GM23248 (cell line): ENCODE data around the gene FBLN5. TPM values are rescaled to one million over a fixed set of nuclear protein-coding genes. Genes with fewer than 3 reads are reported as not detected.
A peak's percentile ranks its signal among the peaks of the same experiment; 100 is the strongest.

ENCODE experiments used
- DNase-seq: peaks from one replicate; pipeline ENCODE4 v3.0.0-alpha.2; 2015
- H2AFZ ChIP-seq: fragments of 200-600 bp; sonication (generic); 2 replicates; pipeline ENCODE4 v1.6.1; 2016; ENCODE audit warnings: antibody characterized with exemption
- H3F3A ChIP-seq: fragments of 200-600 bp; sonication (generic); 2 replicates; pipeline ENCODE4 v1.6.1; 2016; ENCODE audit warnings: mild to moderate bottlenecking, antibody characterized with exemption, mixed run types; ENCODE audit not compliant: insufficient read depth
- H3K27ac ChIP-seq: fragments of 200-600 bp; sonication (generic); 2 replicates; pipeline ENCODE4 v1.5.1; 2016; ENCODE audit warnings: mild to moderate bottlenecking
- H3K27me3 ChIP-seq: fragments of 200-600 bp; sonication (generic); replicated peaks from 2 replicates; pipeline ENCODE4 v1.6.1; 2016; ENCODE audit warnings: mild to moderate bottlenecking; ENCODE audit not compliant: insufficient read depth
- H3K36me3 ChIP-seq: fragments of 200-600 bp; sonication (generic); 2 replicates; pipeline ENCODE4 v1.6.1; 2016; ENCODE audit warnings: low read depth, mild to moderate bottlenecking
- H3K4me1 ChIP-seq: fragments of 200-600 bp; sonication (generic); 2 replicates; pipeline ENCODE4 v1.6.1; 2016; ENCODE audit warnings: mild to moderate bottlenecking; ENCODE audit not compliant: insufficient read depth
- H3K4me2 ChIP-seq: fragments of 200-600 bp; sonication (generic); one replicate; pipeline ENCODE4 v1.6.1; 2016; ENCODE audit warnings: mild to moderate bottlenecking; ENCODE audit not compliant: unreplicated experiment
- H3K4me3 ChIP-seq: fragments of 200-600 bp; sonication (generic); 2 replicates; pipeline ENCODE4 v1.5.1; 2016; ENCODE audit warnings: mild to moderate bottlenecking
- H3K79me2 ChIP-seq: fragments of 200-600 bp; sonication (generic); 2 replicates; pipeline ENCODE4 v1.6.1; 2016; ENCODE audit warnings: mild to moderate bottlenecking; ENCODE audit not compliant: insufficient read depth
- H3K9ac ChIP-seq: fragments of 200-600 bp; sonication (generic); 2 replicates; pipeline ENCODE4 v1.6.1; 2016; ENCODE audit warnings: mild to moderate bottlenecking
- H3K9me2 ChIP-seq: fragments of 200-600 bp; sonication (generic); 2 replicates; pipeline ENCODE4 v1.6.1; 2016; ENCODE audit warnings: mixed run types, mild to moderate bottlenecking, moderate library complexity; ENCODE audit not compliant: insufficient read depth
- H3K9me3 ChIP-seq: fragments of 200-600 bp; sonication (generic); one replicate; pipeline ENCODE4 v1.6.1; 2017; ENCODE audit warnings: low read depth
- H4K20me1 ChIP-seq: fragments of 200-600 bp; sonication (generic); 2 replicates; pipeline ENCODE4 v1.6.0; 2016; ENCODE audit not compliant: insufficient read depth
- EZH2 ChIP-seq: fragments of 200-600 bp; sonication (generic); IDR thresholded peaks from 2 replicates; pipeline ENCODE4 v1.6.1; 2018; ENCODE audit warnings: antibody characterized with exemption, mild to moderate bottlenecking; ENCODE audit not compliant: insufficient read depth, poor library complexity, severe bottlenecking
- EZH2phosphoT487 ChIP-seq: fragments of 200-600 bp; sonication (generic); IDR thresholded peaks from 2 replicates; pipeline ENCODE4 v1.6.1; 2018; ENCODE audit warnings: antibody characterized with exemption, moderate library complexity, mild to moderate bottlenecking, low read depth; ENCODE audit not compliant: insufficient read depth
- WGBS, 2 experiments: methylation state at CpG; one replicate each; pipeline ENCODE4 v1.1.6; 2015 to 2017; ENCODE audit warnings: low lambda C conversion rate in 2 of 2, low coverage in 1 of 2; ENCODE audit errors: missing lambda C conversion rate in 2 of 2; 5-methylcytosine and 5-hydroxymethylcytosine counted together
- in situ Hi-C: fragments of 300-500 bp; cut with MboI; formaldehyde crosslinking; loops from 2 replicates; pipeline ENCODE4 v1.15.0; 2020
- polyA plus RNA-seq: library from polyadenylated mRNA; unstranded; fragments of >200 nt; fragmentation: Nextera tagmentation; extraction: Ambion mirVana; gene quantifications from 2 replicates; pipeline ENCODE4 v1.2.1, GENCODE V29; 2016
- total RNA-seq: library from RNA; depleted of rRNA; stranded (reverse); fragments of >200 nt; shearing (Covaris generic); gene quantifications from 2 replicates; pipeline ENCODE4 v1.2.3, GENCODE V29; 2014

Gene FBLN5
- total and polyA plus RNA-seq, 2 experiments from 2014 or later, result 234 to 756 TPM

GRCh38 chr14:91931478-91932088 is 15.9 kb downstream of the FBLN5 start:
- Histone ChIP-seq H3K27me3 (no peaks in the 10 kb centered on the region), H3K79me2 (peaks cover 76% of the 10 kb centered on the region), H4K20me1 (no peaks in the 10 kb centered on the region), H3K9ac (no peak overlapping the region), H3K4me3 (no peak overlapping the region), H3K4me1 (peaks cover 33% of the 10 kb centered on the region), H3K9me3 (no peaks in the 10 kb centered on the region), H2AFZ (no peak overlapping the region), H3K36me3 (peaks cover 28% of the 10 kb centered on the region), H3K27ac (peak overlapping the region; percentile 7; the same call in 1 of the 2 replicates), H3F3A (peaks cover 23% of the 10 kb centered on the region), H3K4me2 (no peak overlapping the region), H3K9me2 (no peaks in the 10 kb centered on the region)
- peak; percentile 37 for DNase-seq
- in situ Hi-C loops, result no loop called here
- no peak for TF ChIP-seq EZH2phosphoT487
- TF ChIP-seq EZH2, result no peak
- 39 to 46% methylated on average over 11 of the region's 11 CpGs for WGBS, 2 experiments

GRCh38 chr14:91929700-91930099 is 17.8 kb downstream of the FBLN5 start:
- H2AFZ ChIP-seq, result no peak overlapping the region
- H3K27me3 ChIP-seq, result no peaks in the 10 kb centered on the region
- H3K9me3 ChIP-seq, result no peaks in the 10 kb centered on the region
- in situ Hi-C loops, result no loop called here
- H3K4me3 ChIP-seq, result no peak overlapping the region
- H3K79me2 ChIP-seq, result peaks cover 95% of the 10 kb centered on the region
- no peak overlapping the region for H3K9ac ChIP-seq
- H3K4me1 ChIP-seq, result peaks cover 39% of the 10 kb centered on the region
- peak overlapping the region; percentile 7 for H3K4me2 ChIP-seq
- peaks cover 15% of the 10 kb centered on the region; the same call in 1 of the 2 replicates for H3K36me3 ChIP-seq
- peak overlapping the region; percentile 40 for H3K27ac ChIP-seq
- peaks cover 23% of the 10 kb centered on the region for H3F3A ChIP-seq
- no peaks in the 10 kb centered on the region for H4K20me1 ChIP-seq
- H3K9me2 ChIP-seq, result no peaks in the 10 kb centered on the region
- DNase-seq, result peak; percentile 53
- TF ChIP-seq EZH2 (no peak), EZH2phosphoT487 (no peak)
- 65 to 66% methylated on average over 3 of the region's 3 CpGs for WGBS, 2 experiments

- H4K20me1 ChIP-seq, result no peaks in the 10 kb centered on the region
- H3K4me3 ChIP-seq, result no peak overlapping the region
- H3K9me3 ChIP-seq, result no peaks in the 10 kb centered on the region
- DNase-seq, result peak; percentile 15
- 0 out of 2 replicates have a peak overlapping the region, but pooled peaks have one; percentile 0 for H3K27ac ChIP-seq
- H3K27me3 ChIP-seq, result no peaks in the 10 kb centered on the region
- H3K79me2 ChIP-seq, result peaks cover 98% of the 10 kb centered on the region
- peaks cover 10% of the 10 kb centered on the region; the same call in 1 of the 2 replicates for H3K36me3 ChIP-seq
- TF ChIP-seq EZH2phosphoT487 (no peak), EZH2 (no peak)
- no peaks in the 10 kb centered on the region for H3K9me2 ChIP-seq
- peaks cover 23% of the 10 kb centered on the region for H3F3A ChIP-seq
- in situ Hi-C loops, result no loop called here
- H3K4me1 ChIP-seq, result peaks cover 39% of the 10 kb centered on the region
- no peak overlapping the region for H2AFZ ChIP-seq
- WGBS, 2 experiments, result 84 to 90% methylated on average over 5 of the region's 5 CpGs
- no peak overlapping the region for H3K4me2 ChIP-seq
- H3K9ac ChIP-seq, result no peak overlapping the region
These were observed 19.7 kb downstream of the FBLN5 start for GRCh38 chr14:91927800-91928199.

- Histone ChIP-seq H3K4me3 (no peak overlapping the region), H3K4me1 (peaks cover 39% of the 10 kb centered on the region), H4K20me1 (no peaks in the 10 kb centered on the region), H2AFZ (no peak overlapping the region), H3K9me2 (no peaks in the 10 kb centered on the region), H3K36me3 (peaks cover 6% of the 10 kb centered on the region; the same call in 1 of the 2 replicates), H3F3A (peaks cover 23% of the 10 kb centered on the region), H3K9ac (no peak overlapping the region), H3K4me2 (no peak overlapping the region), H3K27me3 (no peaks in the 10 kb centered on the region), H3K9me3 (no peaks in the 10 kb centered on the region), H3K79me2 (peaks cover 98% of the 10 kb centered on the region), H3K27ac (no peak overlapping the region)
- in situ Hi-C loops, result no loop called here
- DNase-seq, result peak; percentile 38
- TF ChIP-seq EZH2phosphoT487, result no peak
- TF ChIP-seq EZH2, result no peak
- 32 to 36% methylated on average over 3 of the region's 3 CpGs for WGBS, 2 experiments
These were observed 20.3 kb downstream of the FBLN5 start for GRCh38 chr14:91927191-91927590.
